Endothelial cell (in vitro differentiated cells): Measurements from ENCODE around the gene MOV10L1. TPM values are rescaled to one million over a fixed set of nuclear protein-coding genes. Genes with fewer than 3 reads are reported as not detected.

Source experiments
- DNase-seq: peaks from one replicate; pipeline ENCODE4 v3.0.0; 2021; ENCODE audit warnings: low spot score
- H3K27ac Mint-ChIP-seq: one replicate; pipeline ENCODE4 v1.8.0; 2021; ENCODE audit warnings: mixed read lengths, inconsistent platforms; ENCODE audit not compliant: unreplicated experiment
- H3K27me3 Mint-ChIP-seq: one replicate; pipeline ENCODE4 v1.8.0; 2021; ENCODE audit warnings: mild to moderate bottlenecking, moderate library complexity, mixed read lengths, inconsistent platforms; ENCODE audit not compliant: unreplicated experiment
- H3K36me3 Mint-ChIP-seq: one replicate; pipeline ENCODE4 v1.8.0; 2021; ENCODE audit warnings: mild to moderate bottlenecking, low read depth, mixed read lengths, inconsistent platforms; ENCODE audit not compliant: unreplicated experiment
- H3K4me1 Mint-ChIP-seq: one replicate; pipeline ENCODE4 v1.8.0; 2021; ENCODE audit warnings: mild to moderate bottlenecking, mixed read lengths, inconsistent platforms; ENCODE audit not compliant: unreplicated experiment
- H3K4me3 Mint-ChIP-seq: one replicate; pipeline ENCODE4 v1.8.0; 2021; ENCODE audit warnings: mild to moderate bottlenecking, mixed read lengths, inconsistent platforms; ENCODE audit not compliant: unreplicated experiment
- H3K9me3 Mint-ChIP-seq: one replicate; pipeline ENCODE4 v1.8.0; 2021; ENCODE audit warnings: mixed read lengths, inconsistent platforms; ENCODE audit not compliant: unreplicated experiment
- CTCF ChIP-seq: fragments of 200-600 bp; sonication (generic); IDR thresholded peaks from one replicate; pipeline ENCODE4 v1.5.0; 2021; ENCODE audit warnings: antibody characterized with exemption; ENCODE audit not compliant: unreplicated experiment
- total RNA-seq: library from RNA; stranded (reverse); fragmentation: NEBNext Ultra II Directional; extraction: Animal tissue kit (Norgen Biotek cat#: 25700); gene quantifications from one replicate; pipeline ENCODE4 v1.2.1, GENCODE V29; 2021; ENCODE audit not compliant: unreplicated experiment

Gene MOV10L1
- total RNA-seq, 1 donor from 2014 or later = not detected

- no peak for TF ChIP-seq CTCF
Measured at GRCh38 chr22:50157709-50158375, 68.0 kb downstream of the MOV10L1 start.

GRCh38 chr22:50160947-50161346 is 71.1 kb downstream of the MOV10L1 start:
- H3K36me3 Mint-ChIP-seq = no peaks in the 10 kb centered on the region
- H3K4me1 Mint-ChIP-seq = no peaks in the 10 kb centered on the region
- no peak for TF ChIP-seq CTCF
- H3K4me3 Mint-ChIP-seq = no peak overlapping the region
- H3K27ac Mint-ChIP-seq = no peak overlapping the region
- DNase-seq = no peak
- H3K9me3 Mint-ChIP-seq = no peaks in the 10 kb centered on the region
- H3K27me3 Mint-ChIP-seq = peaks cover 11% of the 10 kb centered on the region

More at GRCh38 chr22:50157709-50158375, 68.0 kb downstream of the MOV10L1 start:
- DNase-seq = no peak
- H3K36me3 Mint-ChIP-seq = peaks cover 4% of the 10 kb centered on the region
- H3K4me3 Mint-ChIP-seq = no peak overlapping the region
- H3K4me1 Mint-ChIP-seq = no peaks in the 10 kb centered on the region
- no peaks in the 10 kb centered on the region for H3K9me3 Mint-ChIP-seq
- peaks cover 10% of the 10 kb centered on the region for H3K27me3 Mint-ChIP-seq
- no peak overlapping the region for H3K27ac Mint-ChIP-seq

GRCh38 chr22:50161508-50162390 is 71.9 kb downstream of the MOV10L1 start:
- DNase-seq = no peak
- peaks cover 11% of the 10 kb centered on the region for H3K27me3 Mint-ChIP-seq
- no peaks in the 10 kb centered on the region for H3K9me3 Mint-ChIP-seq
- H3K4me1 Mint-ChIP-seq = no peaks in the 10 kb centered on the region
- no peaks in the 10 kb centered on the region for H3K36me3 Mint-ChIP-seq
- H3K27ac Mint-ChIP-seq = no peak overlapping the region
- TF ChIP-seq CTCF = no peak
- no peak overlapping the region for H3K4me3 Mint-ChIP-seq

- TF ChIP-seq CTCF = no peak
- no peaks in the 10 kb centered on the region for H3K4me1 Mint-ChIP-seq
- no peak overlapping the region for H3K4me3 Mint-ChIP-seq
- no peak for DNase-seq
- H3K27ac Mint-ChIP-seq = no peak overlapping the region
- H3K27me3 Mint-ChIP-seq = peaks cover 13% of the 10 kb centered on the region
- H3K36me3 Mint-ChIP-seq = no peaks in the 10 kb centered on the region
- H3K9me3 Mint-ChIP-seq = no peaks in the 10 kb centered on the region
Measured at GRCh38 chr22:50162391-50162956, 72.7 kb downstream of the MOV10L1 start.
